GM19395 (cell line): ENCODE data around the gene TGFB1I1.

Experiments used
- ATAC-seq: cut with Tn5 transposase; IDR thresholded peaks from one replicate; pipeline ENCODE4 v1.9.1; 2021; ENCODE audit warnings: mild to moderate bottlenecking, moderate library complexity; ENCODE audit not compliant: unreplicated experiment

TGFB1I1 gene

GRCh38 chr16:31451681-31452351 lies 20.1 kb upstream of the TGFB1I1 start:
- no peak for ATAC-seq

GRCh38 chr16:31452631-31453106 lies 19.3 kb upstream of the TGFB1I1 start:
- no peak for ATAC-seq

DNA sequence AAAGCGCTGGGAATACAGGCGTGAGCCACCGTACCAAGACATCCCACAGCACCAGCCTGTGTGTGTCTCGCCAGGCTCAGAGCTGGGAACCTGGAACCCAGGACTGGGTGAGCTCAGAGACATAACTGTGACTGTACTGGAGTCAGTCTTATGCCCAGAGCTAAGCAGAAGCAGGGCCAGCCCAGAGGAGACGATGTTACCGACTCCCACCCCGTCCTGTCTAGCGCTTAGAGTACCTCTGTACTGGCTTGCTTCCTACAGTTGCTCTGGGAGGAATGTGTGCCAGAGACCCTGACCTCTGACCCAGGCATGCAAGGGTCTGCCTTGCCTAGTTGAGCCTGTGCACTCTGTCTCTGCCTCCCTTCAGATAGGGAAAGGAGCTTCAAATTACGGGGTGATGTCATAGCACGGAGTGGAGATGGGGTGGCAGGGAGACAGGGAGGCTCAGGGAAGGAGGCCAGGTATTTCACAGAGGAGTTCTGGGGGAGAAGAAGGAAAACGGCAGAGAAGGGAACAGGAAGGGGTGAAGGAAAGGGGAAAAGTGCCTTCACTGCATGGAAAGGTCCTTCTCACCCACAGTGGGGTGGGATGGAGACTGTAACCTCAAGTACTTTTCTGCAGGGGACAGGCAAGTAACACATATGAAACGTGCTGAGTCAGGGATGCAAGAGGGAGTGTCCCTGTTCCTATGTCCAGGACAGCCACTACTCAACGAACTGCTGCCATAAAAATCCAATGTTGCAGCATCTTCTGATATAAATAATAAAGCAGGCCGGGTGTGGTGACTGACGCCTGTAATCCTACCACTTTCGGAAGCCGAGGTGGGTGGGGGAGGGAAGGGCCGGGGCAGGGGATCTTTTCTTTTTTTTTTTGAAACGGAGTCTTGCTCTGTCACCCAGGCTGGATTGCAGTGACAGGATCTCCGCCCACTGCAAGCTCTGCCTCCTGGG lies 18.4 kb upstream of the TGFB1I1 start:
- no peak for ATAC-seq

GRCh38 chr16:31455601-31456314 lies 16.2 kb upstream of the TGFB1I1 start:
- no peak for ATAC-seq

DNA sequence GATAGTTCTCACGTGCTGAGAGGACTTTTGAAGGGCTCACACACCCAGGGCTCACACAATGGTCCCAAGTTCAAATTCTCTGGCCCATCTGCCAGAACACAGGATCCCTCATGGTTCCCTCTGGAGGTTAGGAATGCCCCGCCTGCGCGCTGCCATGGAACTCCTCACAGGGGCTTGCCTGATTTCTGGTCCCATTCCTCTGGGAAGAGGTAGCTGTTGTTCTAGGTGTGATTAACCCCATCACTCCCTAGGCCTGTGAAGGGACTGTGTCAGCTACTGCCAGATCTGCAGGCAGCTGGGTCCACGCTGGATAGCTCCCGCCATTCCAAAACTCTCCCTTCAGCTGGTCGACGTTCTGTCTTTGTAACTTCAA lies 15.0 kb upstream of the TGFB1I1 start:
- no peak for ATAC-seq

DNA sequence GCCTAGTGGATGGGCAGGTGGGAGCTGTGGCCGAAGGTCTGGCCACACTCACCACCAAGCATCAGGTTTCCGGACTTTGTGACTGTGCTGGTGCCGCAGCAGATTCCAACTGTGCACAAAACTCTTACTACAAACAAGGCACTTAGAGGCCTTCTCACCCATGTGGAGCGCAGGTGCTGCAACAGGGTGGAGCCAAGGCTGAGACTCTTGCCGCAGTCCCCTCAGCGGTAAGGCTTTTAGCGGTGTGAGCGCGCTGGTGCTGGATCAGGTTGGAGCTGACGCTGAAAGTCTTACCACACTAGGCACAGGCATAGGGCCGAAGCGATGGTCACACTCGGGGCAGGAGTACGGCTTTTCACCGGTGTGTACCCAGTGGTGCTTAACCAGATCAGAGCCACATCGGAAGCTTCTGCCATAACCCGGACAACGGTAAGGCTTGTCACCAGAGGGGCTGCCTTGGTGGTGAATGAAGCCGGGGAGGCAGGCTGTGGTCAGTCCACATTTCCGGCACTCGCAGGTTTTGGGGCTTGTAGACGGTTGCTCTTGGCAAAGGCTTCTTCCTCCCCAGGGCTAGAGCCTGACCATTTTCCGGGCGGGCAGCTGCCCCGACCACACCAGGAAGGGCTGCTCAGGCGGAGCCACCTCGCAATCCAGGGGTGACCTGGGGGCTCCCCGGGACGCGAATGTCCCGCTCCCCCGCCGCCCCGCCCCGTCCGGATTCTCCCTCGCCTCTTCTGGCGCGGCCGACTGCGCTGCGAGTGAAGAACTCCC lies 13.7 kb upstream of the TGFB1I1 start:
- peak; percentile 13 for ATAC-seq

- peak; percentile 77 for ATAC-seq
Observed at GRCh38 chr16:31458844-31459686, 12.9 kb upstream of the TGFB1I1 start, which contains the start of gene ARMC5. Gene ARMC5 (plus strand): TSS chr16:31459501. CDS start chr16:31459525, 24 bp downstream.

GRCh38 chr16:31459687-31460581 lies 12.0 kb upstream of the TGFB1I1 start:
- ATAC-seq, result peak; percentile 69

DNA sequence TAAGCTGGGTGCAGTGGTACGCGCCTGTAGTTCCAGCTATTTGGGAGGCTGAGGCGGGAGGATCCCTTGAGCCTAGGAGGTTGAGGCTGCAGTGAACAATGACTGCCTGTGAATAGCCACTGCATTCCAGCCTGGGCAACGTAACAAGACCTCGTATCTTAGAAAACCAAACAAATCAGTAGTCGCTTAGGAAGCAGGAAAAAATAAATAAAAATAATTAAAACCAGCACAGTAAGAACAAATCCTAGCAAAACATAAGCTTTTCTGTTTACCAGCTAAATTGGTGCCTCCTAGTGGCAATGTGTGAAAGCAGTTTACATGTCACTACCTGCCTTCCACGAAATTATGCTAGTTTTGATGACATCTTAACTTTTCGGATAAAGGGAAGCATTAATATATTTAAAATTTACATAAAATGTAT lies 11.4 kb upstream of the TGFB1I1 start:
- no peak for ATAC-seq

- no peak for ATAC-seq
Observed at GRCh38 chr16:31461201-31461920, 10.6 kb upstream of the TGFB1I1 start.

DNA sequence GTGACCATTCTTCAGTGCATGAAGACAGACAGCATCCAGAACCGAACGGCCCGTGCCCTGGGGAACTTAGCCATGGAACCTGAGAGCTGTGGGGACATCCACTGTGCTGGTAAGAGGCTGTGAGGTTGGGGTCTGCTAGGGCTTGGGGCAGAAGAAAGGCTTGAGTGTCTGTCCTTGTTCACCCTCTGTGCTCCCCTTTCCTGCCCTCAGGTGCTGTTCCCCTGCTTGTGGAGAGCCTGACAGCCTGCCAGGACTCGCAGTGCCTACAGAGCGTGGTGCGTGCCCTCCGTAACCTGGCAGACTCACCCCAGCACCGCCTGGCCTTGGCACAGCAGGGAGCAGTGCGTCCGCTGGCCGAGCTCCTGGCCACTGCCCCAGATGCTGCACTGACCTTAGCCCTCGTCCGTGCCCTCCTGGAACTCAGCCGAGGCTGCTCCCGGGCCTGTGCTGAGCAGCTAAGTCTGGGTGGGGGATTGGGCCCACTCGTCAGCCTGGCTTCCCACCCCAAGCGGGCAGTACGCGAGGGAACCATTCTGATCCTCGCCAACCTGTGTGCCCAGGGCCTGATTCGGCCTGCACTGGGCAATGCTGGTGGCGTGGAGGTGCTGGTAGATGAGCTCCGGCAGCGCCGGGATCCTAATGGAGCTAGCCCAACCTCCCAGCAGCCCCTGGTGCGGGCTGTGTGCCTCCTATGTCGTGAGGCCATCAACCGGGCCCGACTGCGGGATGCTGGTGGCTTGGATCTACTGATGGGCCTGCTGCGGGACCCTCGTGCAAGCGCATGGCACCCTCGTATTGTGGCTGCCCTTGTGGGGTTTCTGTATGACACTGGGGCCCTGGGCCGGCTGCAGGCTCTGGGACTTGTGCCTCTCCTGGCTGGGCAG lies 9.8 kb upstream of the TGFB1I1 start:
- ATAC-seq, result no peak

DNA sequence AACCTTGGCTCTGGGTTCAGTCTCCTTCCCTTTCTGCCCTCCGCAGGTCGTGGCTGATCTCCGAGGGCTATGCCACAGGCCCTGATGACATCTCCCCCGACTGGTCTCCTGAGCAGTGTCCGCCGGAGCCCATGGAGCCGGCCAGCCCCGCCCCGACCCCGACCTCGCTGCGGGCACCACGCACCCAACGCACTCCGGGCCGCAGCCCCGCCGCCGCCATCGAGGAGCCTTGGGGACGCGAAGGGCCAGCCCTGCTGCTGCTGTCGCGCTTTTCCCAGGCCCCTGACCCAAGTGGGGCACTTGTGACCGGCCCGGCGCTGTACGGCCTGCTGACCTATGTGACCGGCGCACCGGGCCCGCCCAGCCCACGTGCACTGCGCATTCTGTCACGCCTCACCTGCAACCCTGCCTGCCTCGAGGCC lies 7.6 kb upstream of the TGFB1I1 start:
- no peak for ATAC-seq

DNA sequence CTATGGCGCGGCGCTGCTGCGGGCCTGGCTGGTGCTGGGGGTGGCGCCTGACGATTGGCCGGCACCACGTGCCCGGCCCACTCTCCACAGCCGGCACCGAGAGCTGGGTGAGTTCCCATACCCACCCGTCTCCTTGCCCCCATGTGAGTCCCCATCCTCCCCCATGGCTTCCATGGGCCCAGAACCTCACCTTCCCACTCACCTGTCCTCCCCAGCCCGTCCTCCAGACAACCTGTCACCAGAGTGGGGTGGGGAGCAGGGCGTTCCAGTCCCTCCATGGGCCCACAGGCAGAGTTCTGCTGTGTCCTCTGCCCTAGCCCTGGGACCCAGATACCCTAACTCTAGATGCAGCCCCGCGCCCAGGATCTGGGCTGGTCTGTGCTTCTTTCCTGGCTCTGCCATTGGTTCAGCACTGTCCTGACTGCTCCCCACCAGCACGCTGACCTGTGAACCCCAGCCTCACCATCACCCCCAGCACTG lies 7.1 kb upstream of the TGFB1I1 start:
- no peak for ATAC-seq

- no peak for ATAC-seq
Observed at GRCh38 chr16:31465788-31466370, 6.1 kb upstream of the TGFB1I1 start.

- ATAC-seq, result no peak
Observed at GRCh38 chr16:31466381-31466841, 5.5 kb upstream of the TGFB1I1 start.

GRCh38 chr16:31467151-31467773 lies 4.7 kb upstream of the TGFB1I1 start:
- peak; percentile 63 for ATAC-seq
